NCI-H345 (cell line): ENCODE results near the gene SPAG16.
A peak's percentile ranks its signal among the peaks of the same experiment; 100 is the strongest.

ENCODE experiments used
- DNase-seq: peaks from one replicate; lab custom pipeline; 2025; lab: John Stamatoyannopoulos, UW

SPAG16 gene

DNA sequence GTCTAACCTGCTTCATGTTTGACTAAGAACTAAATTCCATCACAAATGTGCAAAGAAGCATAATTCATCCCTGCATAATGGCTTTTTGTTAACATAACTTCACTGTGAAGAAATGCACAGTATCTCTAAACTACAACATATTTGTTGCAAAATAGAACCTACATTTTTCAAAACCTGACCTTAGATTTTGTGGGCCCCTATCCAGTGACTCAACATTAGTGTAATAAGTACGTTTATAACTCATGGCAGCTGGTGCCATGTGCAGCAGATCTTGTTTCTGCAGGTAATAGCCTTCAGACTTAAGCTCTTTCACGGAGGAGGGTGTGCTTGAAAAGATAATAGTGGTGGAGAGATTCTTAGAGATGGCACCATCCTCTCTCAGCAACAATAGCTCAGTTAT is 1098.0 kb downstream of the SPAG16 start:
- DNase-seq: no peak

DNA sequence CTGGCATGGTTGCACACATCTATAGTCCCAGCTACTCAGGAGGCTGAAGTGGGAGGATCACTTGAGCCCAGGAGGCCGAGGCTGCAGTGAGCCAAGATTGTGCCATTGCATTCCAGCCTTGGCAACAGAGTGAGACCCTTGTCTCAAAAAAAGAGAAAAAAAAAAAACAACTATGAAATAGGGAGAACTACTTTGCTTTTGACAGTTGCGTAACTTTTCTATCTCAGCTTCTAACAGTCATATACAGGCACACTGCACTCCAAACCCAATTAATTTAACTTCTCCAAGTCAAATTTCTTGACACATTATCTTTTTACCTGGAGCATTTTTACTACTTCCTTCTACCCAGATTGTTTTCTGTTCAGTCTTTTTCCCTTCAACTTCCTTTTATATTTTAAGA is 1102.5 kb downstream of the SPAG16 start:
- DNase-seq: no peak

GRCh38 chr2:214389334-214389733 is 1105.1 kb downstream of the SPAG16 start:
- DNase-seq: no peak

DNA sequence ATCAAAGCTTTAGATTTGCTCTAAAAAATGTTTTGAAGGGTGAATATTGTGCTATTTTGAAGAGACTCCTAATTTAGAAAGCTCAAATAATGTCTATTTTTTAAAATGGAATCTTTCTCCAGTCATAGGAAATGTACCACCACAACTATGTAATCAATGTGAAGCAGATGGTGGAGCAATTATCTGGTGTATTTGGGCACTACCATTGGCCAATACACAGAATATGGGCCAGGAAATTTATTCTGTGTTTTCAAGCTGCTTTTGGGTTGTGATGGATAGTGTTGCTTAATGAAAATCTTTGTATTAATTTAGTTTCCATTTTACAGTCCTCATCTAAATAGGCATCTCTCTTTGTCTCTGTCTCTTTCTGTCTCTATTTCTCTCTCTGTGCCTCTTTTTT is 1109.5 kb downstream of the SPAG16 start:
- no peak for DNase-seq

- DNase-seq: no peak
These were observed 1110.8 kb downstream of the SPAG16 start for GRCh38 chr2:214395040-214395439.

- DNase-seq: no peak
These were observed 1117.3 kb downstream of the SPAG16 start for GRCh38 chr2:214401580-214401979.

- peak; percentile 73 for DNase-seq
These were observed 1126.0 kb downstream of the SPAG16 start for GRCh38 chr2:214410128-214410775.

- DNase-seq: peak; percentile 79
These were observed 1126.8 kb downstream of the SPAG16 start, which contains the start of gene VWC2L for GRCh38 chr2:214410918-214411554. Gene VWC2L (plus strand): TSS chr2:214411054. CDS start chr2:214414194, 3,140 bp downstream.

GRCh38 chr2:214412679-214413078 is 1128.4 kb downstream of the SPAG16 start:
- DNase-seq: no peak

DNA sequence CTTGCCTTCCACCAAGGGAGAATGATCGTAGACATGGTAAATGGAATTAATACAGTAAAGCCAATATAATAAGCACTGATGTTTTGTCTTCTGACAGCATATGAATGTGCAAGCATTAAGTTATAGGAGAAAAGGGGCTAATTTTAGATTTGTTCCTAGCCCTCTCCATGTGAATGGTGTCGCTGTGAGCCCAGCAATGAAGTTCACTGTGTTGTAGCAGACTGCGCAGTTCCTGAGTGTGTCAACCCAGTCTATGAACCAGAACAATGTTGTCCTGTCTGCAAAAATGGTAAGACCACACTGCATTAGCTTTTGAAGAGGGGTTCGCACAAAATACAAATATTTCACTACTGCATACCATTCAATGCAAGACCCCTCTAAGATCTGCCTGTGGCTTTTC is 1152.2 kb downstream of the SPAG16 start:
- DNase-seq: no peak

- DNase-seq: no peak
These were observed 1166.0 kb downstream of the SPAG16 start for GRCh38 chr2:214450118-214450894.

DNA sequence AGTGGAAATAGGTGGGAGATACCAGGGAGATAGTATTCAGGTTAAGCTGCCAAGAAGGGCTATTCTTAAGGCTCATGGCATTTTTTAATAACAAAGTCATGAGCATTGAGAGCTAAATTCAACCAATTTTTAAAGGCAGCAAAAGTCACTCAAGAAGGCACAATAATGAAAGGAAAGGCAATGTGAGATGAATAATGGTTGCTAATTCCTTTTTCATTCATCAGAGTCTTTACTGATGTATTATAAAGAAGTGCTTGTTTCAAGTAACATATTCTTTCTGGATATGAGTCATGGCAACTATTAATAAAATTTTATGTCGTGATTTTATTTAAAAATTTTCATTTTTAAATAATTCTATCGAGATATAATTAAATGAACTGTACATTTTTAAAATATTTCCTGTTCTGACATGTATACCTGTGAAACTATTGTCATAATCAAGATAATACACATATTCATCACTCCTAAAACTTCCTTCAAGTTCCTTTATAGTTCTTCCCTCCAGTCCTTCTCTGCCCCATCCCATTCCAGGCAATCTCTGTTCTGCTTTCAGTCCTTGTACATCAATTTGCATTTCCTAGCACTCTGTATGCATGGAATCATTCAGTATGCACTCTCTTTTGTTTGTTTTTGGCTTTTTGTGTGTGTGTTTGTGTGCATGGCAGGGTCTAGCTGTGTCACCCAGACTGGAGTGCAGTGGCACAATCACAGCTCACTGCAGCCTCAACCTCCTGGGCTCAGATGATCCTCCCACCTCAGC is 1167.4 kb downstream of the SPAG16 start:
- no peak for DNase-seq
